Small intestine (tissue), 7 donors: Measurements from ENCODE around the gene ZBTB16. TPM values are rescaled to one million over a fixed set of nuclear protein-coding genes. Genes with fewer than 3 reads are reported as not detected.

Experiments
- DNase-seq, 2 donors: peaks; one replicate each; pipeline versions ENCODE4 v3.0.0 to v3.0.0-alpha.2; 2013
- FAIRE-seq: peaks from 2 replicates; lab custom pipeline; 2012; peaks lifted over from hg19 to GRCh38; lab: Jason Lieb, UNC
- H3K27ac ChIP-seq, 3 donors: one replicate each; pipeline ENCODE4 v1.5.1; 2013; ENCODE audit warnings: low read length in 2 of 3, mild to moderate bottlenecking in 2 of 3, control low read depth in 1 of 3, inconsistent platforms in 1 of 3, low read depth in 1 of 3, moderate library complexity in 1 of 3
- H3K27me3 ChIP-seq, 3 donors: one replicate each; pipeline ENCODE4 v1.6.1; 2013; ENCODE audit warnings: low read length in 3 of 3, inconsistent platforms in 1 of 3; ENCODE audit not compliant: control insufficient read depth in 3 of 3, insufficient read depth in 3 of 3
- H3K36me3 ChIP-seq, 3 donors: one replicate each; pipeline ENCODE4 v1.6.1; 2013; ENCODE audit warnings: low read length in 3 of 3, inconsistent platforms in 1 of 3, low read depth in 1 of 3, mild to moderate bottlenecking in 1 of 3, moderate library complexity in 1 of 3; ENCODE audit not compliant: control insufficient read depth in 3 of 3, insufficient read depth in 2 of 3
- H3K4me1 ChIP-seq, 3 donors: one replicate each; pipeline ENCODE4 v1.6.1; 2013; ENCODE audit warnings: low read length in 2 of 3, inconsistent platforms in 1 of 3, low read depth in 1 of 3, mild to moderate bottlenecking in 1 of 3, moderate library complexity in 1 of 3; ENCODE audit not compliant: control insufficient read depth in 3 of 3, insufficient read depth in 2 of 3
- H3K4me3 ChIP-seq, 3 donors: one replicate each; pipeline ENCODE4 v1.5.1; 2013; ENCODE audit warnings: low read length in 3 of 3, control low read depth in 1 of 3, inconsistent platforms in 1 of 3, low read depth in 1 of 3, mild to moderate bottlenecking in 1 of 3, moderate library complexity in 1 of 3
- H3K9me3 ChIP-seq, 2 donors: one replicate each; pipeline ENCODE4 v1.6.1; 2013; ENCODE audit warnings: low read depth in 1 of 2, low read length in 1 of 2; ENCODE audit not compliant: control insufficient read depth in 2 of 2, insufficient read depth in 1 of 2
- WGBS, 3 donors: extraction: QIAGEN DNeasy Blood & Tissue Kit; methylation state at CpG; one replicate each; pipeline ENCODE4 v1.1.7; 2013; 5-methylcytosine and 5-hydroxymethylcytosine counted together
- polyA plus RNA-seq, 4 donors: library from polyadenylated mRNA; stranded (reverse) in 3 of 4; unstranded in 1 of 4; fragments of 200-250 nt in 3 of 4; fragments of 120-200 nt in 1 of 4; gene quantifications; one replicate each; pipeline versions ENCODE4 v1.2.1 to v1.2.3, GENCODE V29; 2013
- donor health status: healthy with polysubstance abuse.
- donor health status: control.
- donor health status: control.
- donor health status: Bipolar disorder and iron deficiency.
- donor health status: healthy.

The ZBTB16 gene
- polyA plus RNA-seq, 4 donors, result 1.5 to 32.4 (median 17.4) TPM

GRCh38 chr11:114251815-114252337, 192.4 kb downstream of the ZBTB16 start:
- Histone ChIP-seq H3K27me3 (no peaks in the 10 kb centered on the region), H3K9me3 (no peaks in the 10 kb centered on the region), H3K4me3 (no peak overlapping the region), H3K4me1 (no peaks in the 10 kb centered on the region), H3K36me3 (peaks cover 0 to 12% (median 4%) of the 10 kb centered on the region in 3 donors), H3K27ac (peak overlapping the region in 1 of 3 donors; percentile 33)
- no peak for FAIRE-seq
- 82 to 89% (median 83%) methylated on average over 9 of the region's 9 CpGs for WGBS, 3 donors
- DNase-seq, result no peak

GRCh38 chr11:114252767-114253166, 193.3 kb downstream of the ZBTB16 start:
- 77 to 90% (median 84%) methylated on average over 9 of the region's 9 CpGs for WGBS, 3 donors
- Histone ChIP-seq H3K9me3 (no peaks in the 10 kb centered on the region), H3K4me3 (no peak overlapping the region), H3K27ac (no peak overlapping the region), H3K27me3 (no peaks in the 10 kb centered on the region), H3K36me3 (peaks cover 0 to 9% (median 3%) of the 10 kb centered on the region in 3 donors), H3K4me1 (peaks cover 0 to 3% (median 0%) of the 10 kb centered on the region in 3 donors)
- no peak for FAIRE-seq
- DNase-seq, result no peak

GRCh38 chr11:114253771-114254170, 194.3 kb downstream of the ZBTB16 start:
- H3K4me1 ChIP-seq, result peaks cover 0 to 10% (median 0%) of the 10 kb centered on the region in 3 donors
- H3K4me3 ChIP-seq, result no peak overlapping the region
- WGBS, 3 donors, result 52 to 67% (median 63%) methylated on average over 2 of the region's 2 CpGs
- peaks cover 0 to 9% (median 3%) of the 10 kb centered on the region in 3 donors for H3K36me3 ChIP-seq
- H3K9me3 ChIP-seq, result no peaks in the 10 kb centered on the region
- no peak overlapping the region for H3K27ac ChIP-seq
- DNase-seq, result no peak
- FAIRE-seq, result no peak
- H3K27me3 ChIP-seq, result no peaks in the 10 kb centered on the region

- peaks cover 0 to 10% (median 0%) of the 10 kb centered on the region in 3 donors for H3K4me1 ChIP-seq
- H3K36me3 ChIP-seq, result peaks cover 0 to 9% (median 3%) of the 10 kb centered on the region in 3 donors
- H3K4me3 ChIP-seq, result no peak overlapping the region
- WGBS, 3 donors, result 93 to 95% (median 95%) methylated on average over 13 to 14 of the region's 14 CpGs
- no peak for DNase-seq
- no peaks in the 10 kb centered on the region for H3K27me3 ChIP-seq
- H3K9me3 ChIP-seq, result no peaks in the 10 kb centered on the region
- no peak for FAIRE-seq
- no peak overlapping the region for H3K27ac ChIP-seq
These were observed 195.1 kb downstream of the ZBTB16 start for GRCh38 chr11:114254571-114255146.

- no peak for DNase-seq
- peaks cover 0 to 10% (median 0%) of the 10 kb centered on the region in 3 donors for H3K4me1 ChIP-seq
- H3K4me3 ChIP-seq, result no peak overlapping the region
- 91 to 93% (median 92%) methylated on average over 11 of the region's 11 CpGs for WGBS, 3 donors
- peaks cover 0 to 6% (median 3%) of the 10 kb centered on the region in 3 donors for H3K36me3 ChIP-seq
- no peaks in the 10 kb centered on the region for H3K27me3 ChIP-seq
- no peak for FAIRE-seq
- H3K9me3 ChIP-seq, result no peaks in the 10 kb centered on the region
- H3K27ac ChIP-seq, result no peak overlapping the region
These were observed 195.8 kb downstream of the ZBTB16 start for GRCh38 chr11:114255289-114255688.

GRCh38 chr11:114256176-114256966, 196.9 kb downstream of the ZBTB16 start:
- DNase-seq (no peak), FAIRE-seq (no peak)
- peaks cover 0 to 4% (median 3%) of the 10 kb centered on the region in 3 donors for H3K36me3 ChIP-seq
- H3K4me3 ChIP-seq, result no peak overlapping the region
- no peaks in the 10 kb centered on the region for H3K27me3 ChIP-seq
- peak overlapping the region in 1 of 3 donors; percentile 47 for H3K27ac ChIP-seq
- H3K4me1 ChIP-seq, result peaks cover 0 to 10% (median 0%) of the 10 kb centered on the region in 3 donors
- H3K9me3 ChIP-seq, result no peaks in the 10 kb centered on the region
- WGBS, 3 donors, result 86 to 88% (median 87%) methylated on average over 20 of the region's 20 CpGs

GRCh38 chr11:114256967-114257286, 197.4 kb downstream of the ZBTB16 start:
- H3K9me3 ChIP-seq, result no peaks in the 10 kb centered on the region
- H3K27me3 ChIP-seq, result no peaks in the 10 kb centered on the region
- FAIRE-seq (no peak), DNase-seq (no peak)
- peaks cover 0 to 10% (median 0%) of the 10 kb centered on the region in 3 donors for H3K4me1 ChIP-seq
- peak overlapping the region in 1 of 3 donors; percentile 47 for H3K27ac ChIP-seq
- 89 to 94% (median 93%) methylated on average over 10 of the region's 10 CpGs for WGBS, 3 donors
- H3K4me3 ChIP-seq, result no peak overlapping the region
- peaks cover 0 to 4% (median 3%) of the 10 kb centered on the region in 3 donors for H3K36me3 ChIP-seq
